Motor neuron (in vitro differentiated cells): ENCODE data around the gene INSYN2A. TPM values are rescaled to one million over a fixed set of nuclear protein-coding genes. Genes with fewer than 3 reads are reported as not detected.
A peak's percentile ranks its signal among the peaks of the same experiment; 100 is the strongest.

ENCODE experiments used
- ATAC-seq, 8 experiments: fragments of 200-7000 bp; cut with Tn5 transposase; replicated peaks in 6 of 8; 2 replicates each; pipeline ENCODE4 v1.8.0; 2021; ENCODE audit warnings: mild to moderate bottlenecking in 8 of 8, moderate library complexity in 8 of 8
- H3K27ac ChIP-seq, 2 donors: fragments of 250-450 bp; sonication (Bioruptor Pico); 2 replicates each; pipeline ENCODE4 v1.9.0; 2021; ENCODE audit warnings: antibody characterized with exemption in 2 of 2, mild to moderate bottlenecking in 2 of 2, moderate library complexity in 1 of 2
- H3K4me1 ChIP-seq, 2 donors: fragments of 250-450 bp; sonication (Bioruptor Pico); replicated peaks in 1 of 2; 2 replicates each; pipeline ENCODE4 v1.6.1; 2021; ENCODE audit warnings: antibody characterized with exemption in 2 of 2, mild to moderate bottlenecking in 2 of 2, moderate library complexity in 1 of 2
- H3K4me3 ChIP-seq, 5 donors: fragments of 250-450 bp; sonication (Bioruptor Pico); 2 replicates each; pipeline ENCODE4 v1.9.0; 2021; ENCODE audit warnings: antibody characterized with exemption in 5 of 5, mild to moderate bottlenecking in 5 of 5, moderate library complexity in 4 of 5
- WGBS, 10 experiments: fragments of 450-650 bp; shearing (Covaris generic); methylation state at CpG; one replicate each; pipeline ENCODE4 v1.0.0; 2022; 5-methylcytosine and 5-hydroxymethylcytosine counted together
- in situ Hi-C, 9 experiments: fragments of 400-800 bp; cut with MboI; loops; one replicate each; pipeline ENCODE4 v1.15.0; 2021; ENCODE audit warnings: low sequenced_read_pairs in 9 of 9, low pct_unique_long_range_greater_than_20kb in 2 of 9; ENCODE audit not compliant: unreplicated experiment in 9 of 9
- total RNA-seq, 8 experiments: library from RNA; unstranded; fragments of 300-600 nt; gene quantifications; 2 replicates each; pipeline versions ENCODE4 v1.2.3 to v1.2.4, GENCODE V29; 2022

The INSYN2A gene
- total RNA-seq, result 10 to 100 TPM in 2 of 8 experiments, 1 to 10 TPM in 6; 1.6 to 12.4 (median 7.8) TPM

- 74% methylated on average over 8 of the region's 81 CpGs; no CpG with 5 or more reads in 9 of the 10 experiments for WGBS, 10 experiments
- H3K27ac ChIP-seq, result peak within 1 kb of the TSS; percentile 32 to 56
- in situ Hi-C loops, result no loop called here
- H3K4me3 ChIP-seq, result peak within 1 kb of the TSS; percentile 50 to 62 (median 55)
- H3K4me1 ChIP-seq, result peaks cover 24 to 27% of the 10 kb centered on the region in 2 donors
- peak; percentile 70 to 86 (median 81) for ATAC-seq
Measured at GRCh38 chr10:127196282-127197153, at the start of gene INSYN2A. TSS of gene INSYN2A (minus strand) at chr10:127196591. CDS start at chr10:127176395, 20,196 bp downstream.

GRCh38 chr10:127245456-127245855, 49.1 kb upstream of the INSYN2A start:
- Histone ChIP-seq H3K27ac (no peak overlapping the region), H3K4me1 (peaks cover 0 to 12% of the 10 kb centered on the region in 2 donors), H3K4me3 (no peak overlapping the region)
- in situ Hi-C loops, result no loop called here
- no peak for ATAC-seq
- 72 to 98% (median 84%) methylated on average over 3 to 10 of the region's 10 CpGs; no CpG with 5 or more reads in 3 of the 10 experiments for WGBS, 10 experiments

- in situ Hi-C loops, result no loop called here
- ATAC-seq, result peak in 6 of 8 experiments; percentile 49 to 85 (median 75)
- no peak overlapping the region for H3K4me3 ChIP-seq
- H3K4me1 ChIP-seq, result peaks cover 0 to 12% of the 10 kb centered on the region in 2 donors
- WGBS, 10 experiments, result 0 to 49% (median 33%) methylated on average over 1 to 4 of the region's 4 CpGs; no CpG with 5 or more reads in 1 of the 10 experiments
- no peak overlapping the region for H3K27ac ChIP-seq
Measured at GRCh38 chr10:127243490-127244272, 47.3 kb upstream of the INSYN2A start.

- Histone ChIP-seq H3K4me3 (no peak overlapping the region), H3K4me1 (peaks cover 0 to 12% of the 10 kb centered on the region in 2 donors), H3K27ac (no peak overlapping the region)
- in situ Hi-C loops, result no loop called here
- 0 to 100% (median 67%) methylated on average over 1 to 3 of the region's 3 CpGs; no CpG with 5 or more reads in 1 of the 10 experiments for WGBS, 10 experiments
- peak in 5 of 8 experiments; percentile 46 to 86 (median 62) for ATAC-seq
Measured at GRCh38 chr10:127242914-127243313, 46.5 kb upstream of the INSYN2A start.

- Histone ChIP-seq H3K4me3 (no peak overlapping the region), H3K4me1 (peaks cover 0 to 8% of the 10 kb centered on the region in 2 donors), H3K27ac (no peak overlapping the region)
- 70 to 90% (median 85%) methylated on average over 1 to 3 of the region's 3 CpGs; no CpG with 5 or more reads in 3 of the 10 experiments for WGBS, 10 experiments
- no peak for ATAC-seq
- in situ Hi-C loops, result no loop called here
Measured at GRCh38 chr10:127236266-127236665, 39.9 kb upstream of the INSYN2A start.

GRCh38 chr10:127234306-127234800, 38.0 kb upstream of the INSYN2A start:
- peaks cover 0 to 8% of the 10 kb centered on the region in 2 donors for H3K4me1 ChIP-seq
- no peak for ATAC-seq
- WGBS, 10 experiments, result 21 to 100% (median 67%) methylated on average over 1 of the region's 1 CpG; no CpG with 5 or more reads in 1 of the 10 experiments
- H3K27ac ChIP-seq, result no peak overlapping the region
- in situ Hi-C loops, result no loop called here
- no peak overlapping the region for H3K4me3 ChIP-seq

- H3K4me1 ChIP-seq, result peaks cover 0 to 1% of the 10 kb centered on the region in 2 donors
- no peak overlapping the region for H3K4me3 ChIP-seq
- in situ Hi-C loops, result no loop called here
- H3K27ac ChIP-seq, result no peak overlapping the region
- 13 to 100% (median 60%) methylated on average over 2 to 10 of the region's 12 CpGs; no CpG with 5 or more reads in 1 of the 10 experiments for WGBS, 10 experiments
- ATAC-seq, result peak in 6 of 8 experiments; percentile 26 to 98 (median 69)
Measured at GRCh38 chr10:127228195-127228787, 31.9 kb upstream of the INSYN2A start.

- Histone ChIP-seq H3K4me1 (no peaks in the 10 kb centered on the region), H3K27ac (no peak overlapping the region), H3K4me3 (no peak overlapping the region)
- WGBS, 10 experiments, result 60 to 100% (median 100%) methylated on average over 1 of the region's 1 CpG; no CpG with 5 or more reads in 7 of the 10 experiments
- peak in 2 of 8 experiments; percentile 17 to 20 for ATAC-seq
- in situ Hi-C loops, result no loop called here
Measured at GRCh38 chr10:127227663-127228062, 31.3 kb upstream of the INSYN2A start.

GRCh38 chr10:127227027-127227426, 30.6 kb upstream of the INSYN2A start:
- no peak for ATAC-seq
- 90 to 100% (median 98%) methylated on average over 1 to 7 of the region's 10 CpGs; no CpG with 5 or more reads in 4 of the 10 experiments for WGBS, 10 experiments
- no peak overlapping the region for H3K4me3 ChIP-seq
- peaks cover 2 to 3% of the 10 kb centered on the region in 2 donors for H3K4me1 ChIP-seq
- in situ Hi-C loops, result no loop called here
- H3K27ac ChIP-seq, result no peak overlapping the region

- in situ Hi-C loops, result no loop called here
- Histone ChIP-seq H3K4me3 (no peak overlapping the region), H3K27ac (no peak overlapping the region), H3K4me1 (peaks cover 16 to 17% of the 10 kb centered on the region in 2 donors)
- ATAC-seq, result peak in 5 of 8 experiments; percentile 73 to 94 (median 85)
- 76 to 100% (median 85%) methylated on average over 1 to 3 of the region's 3 CpGs; no CpG with 5 or more reads in 4 of the 10 experiments for WGBS, 10 experiments
Measured at GRCh38 chr10:127221281-127221680, 24.9 kb upstream of the INSYN2A start.

- no peak for ATAC-seq
- H3K4me3 ChIP-seq, result no peak overlapping the region
- in situ Hi-C loops, result no loop called here
- peaks cover 16 to 17% of the 10 kb centered on the region in 2 donors for H3K4me1 ChIP-seq
- WGBS, 10 experiments, result 75 to 100% (median 90%) methylated on average over 1 to 3 of the region's 3 CpGs; no CpG with 5 or more reads in 4 of the 10 experiments
- H3K27ac ChIP-seq, result no peak overlapping the region
Measured at GRCh38 chr10:127218658-127219057, 22.3 kb upstream of the INSYN2A start.

- Histone ChIP-seq H3K27ac (no peak overlapping the region), H3K4me3 (no peak overlapping the region), H3K4me1 (peaks cover 15 to 17% of the 10 kb centered on the region in 2 donors)
- peak in 2 of 8 experiments; percentile 12 to 50 for ATAC-seq
- in situ Hi-C loops, result no loop called here
- 8 to 90% (median 44%) methylated on average over 1 to 3 of the region's 3 CpGs; no CpG with 5 or more reads in 1 of the 10 experiments for WGBS, 10 experiments
Measured at GRCh38 chr10:127216786-127217185, 20.4 kb upstream of the INSYN2A start.
